C4-2B (cell line): ENCODE results near the gene KRTAP17-1.
"Not testable (repeated sequence)": the region's sequence is repeated elsewhere in the genome, so short reads cannot be mapped to it uniquely, and the experiment has no call there.

Experiments used
- H3K27ac ChIP-seq: fragments of 450-650 bp; 2 replicates; pipeline ENCODE4 v1.5.1; 2017
- ZFX ChIP-seq: fragments of 450-650 bp; IDR thresholded peaks from 2 replicates; pipeline ENCODE4 v1.6.1; 2017
- TF ChIP-seq, protein P1 (sequence below): fragments of 450-650 bp; conservative IDR thresholded peaks from 2 replicates; pipeline ENCODE4 v1.5.1; 2017; ENCODE audit warnings: mild to moderate bottlenecking

The KRTAP17-1 gene

GRCh38 chr17:41315204-41315794 is at the start of gene KRTAP17-1:
KRTAP17-1 (minus strand) TSS chr17:41315710; CDS start chr17:41315650, 60 bp downstream.
- H3K27ac ChIP-seq = no peak within 1 kb of the TSS
- TF ChIP-seq, protein P1, sequence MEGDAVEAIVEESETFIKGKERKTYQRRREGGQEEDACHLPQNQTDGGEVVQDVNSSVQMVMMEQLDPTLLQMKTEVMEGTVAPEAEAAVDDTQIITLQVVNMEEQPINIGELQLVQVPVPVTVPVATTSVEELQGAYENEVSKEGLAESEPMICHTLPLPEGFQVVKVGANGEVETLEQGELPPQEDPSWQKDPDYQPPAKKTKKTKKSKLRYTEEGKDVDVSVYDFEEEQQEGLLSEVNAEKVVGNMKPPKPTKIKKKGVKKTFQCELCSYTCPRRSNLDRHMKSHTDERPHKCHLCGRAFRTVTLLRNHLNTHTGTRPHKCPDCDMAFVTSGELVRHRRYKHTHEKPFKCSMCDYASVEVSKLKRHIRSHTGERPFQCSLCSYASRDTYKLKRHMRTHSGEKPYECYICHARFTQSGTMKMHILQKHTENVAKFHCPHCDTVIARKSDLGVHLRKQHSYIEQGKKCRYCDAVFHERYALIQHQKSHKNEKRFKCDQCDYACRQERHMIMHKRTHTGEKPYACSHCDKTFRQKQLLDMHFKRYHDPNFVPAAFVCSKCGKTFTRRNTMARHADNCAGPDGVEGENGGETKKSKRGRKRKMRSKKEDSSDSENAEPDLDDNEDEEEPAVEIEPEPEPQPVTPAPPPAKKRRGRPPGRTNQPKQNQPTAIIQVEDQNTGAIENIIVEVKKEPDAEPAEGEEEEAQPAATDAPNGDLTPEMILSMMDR = no peak
- TF ChIP-seq ZFX = no peak

GRCh38 chr17:41363881-41364280 is 48.4 kb upstream of the KRTAP17-1 start:
- TF ChIP-seq, protein P1 = no peak
- TF ChIP-seq ZFX = no peak
- no peak overlapping the region for H3K27ac ChIP-seq

- TF ChIP-seq, protein P1 = no peak
- TF ChIP-seq ZFX = no peak
- H3K27ac ChIP-seq = no peak overlapping the region
These were observed 44.9 kb upstream of the KRTAP17-1 start for GRCh38 chr17:41360296-41360995.

DNA sequence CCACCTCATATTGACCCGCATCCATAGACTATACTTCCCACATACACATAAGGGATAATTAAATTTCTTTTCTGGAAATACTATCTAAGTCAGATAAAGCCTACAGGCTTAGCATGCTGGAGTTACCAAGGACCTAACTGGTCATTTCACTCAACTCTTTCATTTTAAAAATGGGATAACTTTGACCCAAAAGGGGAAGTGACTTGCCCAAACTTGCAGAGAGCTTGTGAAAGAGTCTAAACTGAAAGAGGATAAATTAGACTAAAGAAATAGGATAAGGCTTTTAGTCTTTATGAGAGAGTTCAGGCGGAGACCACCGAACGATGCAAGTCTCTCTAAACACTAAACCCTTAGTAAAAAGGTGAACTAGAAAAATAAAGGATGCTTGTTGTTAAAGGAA is 39.0 kb upstream of the KRTAP17-1 start:
- no peak overlapping the region for H3K27ac ChIP-seq
- TF ChIP-seq ZFX = no peak
- TF ChIP-seq, protein P1 = no peak

DNA sequence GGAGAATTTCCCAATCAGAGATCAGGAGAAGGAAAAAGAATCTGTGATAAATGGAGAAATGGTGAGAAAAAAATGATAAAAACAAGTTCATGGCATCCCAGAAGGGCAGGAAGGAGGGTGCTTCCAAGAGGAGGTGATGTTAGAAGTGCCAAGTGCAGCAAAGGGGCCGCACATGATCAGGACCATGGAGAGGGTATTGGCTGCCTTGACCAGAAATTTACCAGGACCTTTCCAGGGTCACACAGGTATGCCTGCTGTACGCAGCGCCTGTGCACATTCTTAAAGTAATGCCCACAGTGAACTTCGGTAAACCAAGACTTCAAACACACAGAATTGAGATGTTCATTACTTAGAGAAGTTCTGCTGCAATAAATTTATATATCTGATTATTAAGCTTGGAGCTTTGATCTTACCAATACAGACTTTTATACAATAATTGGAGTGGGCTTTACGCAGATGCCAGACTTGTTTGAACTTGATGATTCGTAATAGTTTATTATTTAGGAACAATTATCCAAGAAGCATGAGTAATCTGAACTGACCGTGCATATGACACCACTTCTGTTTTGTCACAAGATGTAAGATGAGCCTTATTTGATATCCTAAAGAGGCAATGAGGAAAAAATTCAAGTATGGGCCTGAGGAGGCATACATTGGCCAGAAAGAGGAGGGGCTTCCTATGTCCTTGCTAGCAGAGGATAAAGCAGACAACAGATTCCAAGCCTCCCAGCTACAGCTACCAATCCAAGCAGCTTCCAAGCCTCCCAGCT is 37.3 kb upstream of the KRTAP17-1 start:
- TF ChIP-seq, protein P1 = no peak
- TF ChIP-seq ZFX = no peak
- H3K27ac ChIP-seq = no peak overlapping the region

GRCh38 chr17:41351177-41351576 is 35.7 kb upstream of the KRTAP17-1 start:
- no peak for TF ChIP-seq ZFX
- TF ChIP-seq, protein P1 = no peak
- no peak overlapping the region for H3K27ac ChIP-seq

DNA sequence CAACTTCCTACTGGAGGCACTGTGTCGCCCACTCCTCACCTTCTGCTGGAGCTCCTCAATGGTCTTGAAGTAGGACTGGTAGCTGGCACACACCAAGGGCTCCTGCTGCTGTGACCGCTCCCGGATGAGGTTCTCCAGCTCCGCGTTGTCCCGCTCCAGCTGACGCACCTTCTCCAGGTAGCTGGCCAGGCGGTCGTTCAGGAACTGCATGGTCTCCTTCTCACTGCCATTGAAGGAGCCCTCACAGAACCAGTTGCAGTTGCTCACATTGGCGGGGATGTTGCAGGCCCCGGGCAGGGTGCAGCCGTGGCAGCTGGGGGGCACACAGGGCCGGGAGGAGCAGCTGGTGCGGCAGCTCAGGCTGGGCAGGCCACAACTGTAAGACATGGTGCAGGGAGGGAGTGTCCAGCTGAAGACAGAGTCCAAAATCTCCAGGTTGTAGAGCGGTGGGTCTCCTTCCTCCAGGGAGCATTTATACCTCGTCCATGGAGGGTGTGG is 34.9 kb upstream of the KRTAP17-1 start, which contains the start of gene KRT33A:
Gene KRT33A (minus strand): TSS at position 448 of the 498 bp plus-strand sequence. CDS start 61 bp downstream, at position 387.
- H3K27ac ChIP-seq = not testable (repeated sequence)
